ENCODE results near the gene SARDH.

GRCh38 chr9:133747309-133747708 is 9.2 kb upstream of the SARDH start:
- TF ChIP-seq EZH2 (IDR thresholded peaks at IDR 0.05; ENCODE audit: borderline replicate concordance, insufficient read depth, low read depth, low read length, poor library complexity, severe bottlenecking) (no peak), CTCF (IDR thresholded peaks at IDR 0.05) (no peak)
